ENCODE data around the gene C4orf51.

GRCh38 chr4:145639186-145639698 lies 40.7 kb upstream of the C4orf51 start:
- TF ChIP-seq, protein P1, sequence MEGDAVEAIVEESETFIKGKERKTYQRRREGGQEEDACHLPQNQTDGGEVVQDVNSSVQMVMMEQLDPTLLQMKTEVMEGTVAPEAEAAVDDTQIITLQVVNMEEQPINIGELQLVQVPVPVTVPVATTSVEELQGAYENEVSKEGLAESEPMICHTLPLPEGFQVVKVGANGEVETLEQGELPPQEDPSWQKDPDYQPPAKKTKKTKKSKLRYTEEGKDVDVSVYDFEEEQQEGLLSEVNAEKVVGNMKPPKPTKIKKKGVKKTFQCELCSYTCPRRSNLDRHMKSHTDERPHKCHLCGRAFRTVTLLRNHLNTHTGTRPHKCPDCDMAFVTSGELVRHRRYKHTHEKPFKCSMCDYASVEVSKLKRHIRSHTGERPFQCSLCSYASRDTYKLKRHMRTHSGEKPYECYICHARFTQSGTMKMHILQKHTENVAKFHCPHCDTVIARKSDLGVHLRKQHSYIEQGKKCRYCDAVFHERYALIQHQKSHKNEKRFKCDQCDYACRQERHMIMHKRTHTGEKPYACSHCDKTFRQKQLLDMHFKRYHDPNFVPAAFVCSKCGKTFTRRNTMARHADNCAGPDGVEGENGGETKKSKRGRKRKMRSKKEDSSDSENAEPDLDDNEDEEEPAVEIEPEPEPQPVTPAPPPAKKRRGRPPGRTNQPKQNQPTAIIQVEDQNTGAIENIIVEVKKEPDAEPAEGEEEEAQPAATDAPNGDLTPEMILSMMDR (conservative IDR thresholded peaks at IDR 0.05 in 1 of 2, IDR thresholded peaks at IDR 0.05 in 1 of 2; ENCODE audit: low read depth in 1 of 2, low read length in 2 of 2), result no peak
- TF ChIP-seq EZH2 (IDR thresholded peaks at IDR 0.05; ENCODE audit: low read length, missing control alignments), result no peak

Measured in fibroblast of lung (primary cell).